MM.1S (cell line): ENCODE measurements around the gene LTB.

ENCODE experiments used
- EZH2phosphoT487 ChIP-seq: fragments of 300-600 bp; sonication (generic); IDR thresholded peaks from 2 replicates; pipeline ENCODE4 v1.6.1; 2018; ENCODE audit warnings: antibody characterized with exemption, low read length
- TF ChIP-seq, protein P1 (sequence below): fragments of 300-600 bp; sonication (generic); IDR thresholded peaks from 2 replicates; pipeline ENCODE4 v1.5.1; 2016; ENCODE audit warnings: antibody characterized with exemption, low read length, mixed read lengths

- TF ChIP-seq, protein P1, sequence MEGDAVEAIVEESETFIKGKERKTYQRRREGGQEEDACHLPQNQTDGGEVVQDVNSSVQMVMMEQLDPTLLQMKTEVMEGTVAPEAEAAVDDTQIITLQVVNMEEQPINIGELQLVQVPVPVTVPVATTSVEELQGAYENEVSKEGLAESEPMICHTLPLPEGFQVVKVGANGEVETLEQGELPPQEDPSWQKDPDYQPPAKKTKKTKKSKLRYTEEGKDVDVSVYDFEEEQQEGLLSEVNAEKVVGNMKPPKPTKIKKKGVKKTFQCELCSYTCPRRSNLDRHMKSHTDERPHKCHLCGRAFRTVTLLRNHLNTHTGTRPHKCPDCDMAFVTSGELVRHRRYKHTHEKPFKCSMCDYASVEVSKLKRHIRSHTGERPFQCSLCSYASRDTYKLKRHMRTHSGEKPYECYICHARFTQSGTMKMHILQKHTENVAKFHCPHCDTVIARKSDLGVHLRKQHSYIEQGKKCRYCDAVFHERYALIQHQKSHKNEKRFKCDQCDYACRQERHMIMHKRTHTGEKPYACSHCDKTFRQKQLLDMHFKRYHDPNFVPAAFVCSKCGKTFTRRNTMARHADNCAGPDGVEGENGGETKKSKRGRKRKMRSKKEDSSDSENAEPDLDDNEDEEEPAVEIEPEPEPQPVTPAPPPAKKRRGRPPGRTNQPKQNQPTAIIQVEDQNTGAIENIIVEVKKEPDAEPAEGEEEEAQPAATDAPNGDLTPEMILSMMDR, result peak; percentile 65
- TF ChIP-seq EZH2phosphoT487, result no peak
Measured at GRCh38 chr6:31585491-31585890, 3.3 kb upstream of the LTB start.
